ENCODE data around the gene GASK1A. TPM values are rescaled to one million over a fixed set of nuclear protein-coding genes. Genes with fewer than 3 reads are reported as not detected.

Gene GASK1A
- total RNA-seq, 1 donor from 2014 or later: 0.72 TPM

- Mint-ChIP-seq H3K36me3 (ENCODE audit: low read depth, unreplicated experiment) (no peaks in the 10 kb centered on the region), H3K27ac (ENCODE audit: unreplicated experiment) (no peak overlapping the region), H3K4me3 (ENCODE audit: unreplicated experiment) (no peak overlapping the region), H3K27me3 (ENCODE audit: unreplicated experiment) (no peaks in the 10 kb centered on the region), H3K4me1 (ENCODE audit: unreplicated experiment) (no peaks in the 10 kb centered on the region), H3K9me3 (ENCODE audit: unreplicated experiment) (no peaks in the 10 kb centered on the region)
- no peak for DNase-seq (ENCODE audit: low spot score)
- TF ChIP-seq, protein P1, sequence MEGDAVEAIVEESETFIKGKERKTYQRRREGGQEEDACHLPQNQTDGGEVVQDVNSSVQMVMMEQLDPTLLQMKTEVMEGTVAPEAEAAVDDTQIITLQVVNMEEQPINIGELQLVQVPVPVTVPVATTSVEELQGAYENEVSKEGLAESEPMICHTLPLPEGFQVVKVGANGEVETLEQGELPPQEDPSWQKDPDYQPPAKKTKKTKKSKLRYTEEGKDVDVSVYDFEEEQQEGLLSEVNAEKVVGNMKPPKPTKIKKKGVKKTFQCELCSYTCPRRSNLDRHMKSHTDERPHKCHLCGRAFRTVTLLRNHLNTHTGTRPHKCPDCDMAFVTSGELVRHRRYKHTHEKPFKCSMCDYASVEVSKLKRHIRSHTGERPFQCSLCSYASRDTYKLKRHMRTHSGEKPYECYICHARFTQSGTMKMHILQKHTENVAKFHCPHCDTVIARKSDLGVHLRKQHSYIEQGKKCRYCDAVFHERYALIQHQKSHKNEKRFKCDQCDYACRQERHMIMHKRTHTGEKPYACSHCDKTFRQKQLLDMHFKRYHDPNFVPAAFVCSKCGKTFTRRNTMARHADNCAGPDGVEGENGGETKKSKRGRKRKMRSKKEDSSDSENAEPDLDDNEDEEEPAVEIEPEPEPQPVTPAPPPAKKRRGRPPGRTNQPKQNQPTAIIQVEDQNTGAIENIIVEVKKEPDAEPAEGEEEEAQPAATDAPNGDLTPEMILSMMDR (IDR thresholded peaks at IDR 0.05; ENCODE audit: unreplicated experiment): no peak
These were observed 113.9 kb downstream of the GASK1A start for GRCh38 chr3:43093006-43093405.

- Mint-ChIP-seq H3K4me1 (ENCODE audit: unreplicated experiment) (no peaks in the 10 kb centered on the region), H3K27ac (ENCODE audit: unreplicated experiment) (no peak overlapping the region), H3K9me3 (ENCODE audit: unreplicated experiment) (no peaks in the 10 kb centered on the region), H3K4me3 (ENCODE audit: unreplicated experiment) (no peak overlapping the region), H3K36me3 (ENCODE audit: low read depth, unreplicated experiment) (no peaks in the 10 kb centered on the region), H3K27me3 (ENCODE audit: unreplicated experiment) (no peaks in the 10 kb centered on the region)
- DNase-seq (ENCODE audit: low spot score): no peak
- TF ChIP-seq, protein P1 (IDR thresholded peaks at IDR 0.05; ENCODE audit: unreplicated experiment): no peak
These were observed 114.9 kb downstream of the GASK1A start for GRCh38 chr3:43093974-43094373.

DNA sequence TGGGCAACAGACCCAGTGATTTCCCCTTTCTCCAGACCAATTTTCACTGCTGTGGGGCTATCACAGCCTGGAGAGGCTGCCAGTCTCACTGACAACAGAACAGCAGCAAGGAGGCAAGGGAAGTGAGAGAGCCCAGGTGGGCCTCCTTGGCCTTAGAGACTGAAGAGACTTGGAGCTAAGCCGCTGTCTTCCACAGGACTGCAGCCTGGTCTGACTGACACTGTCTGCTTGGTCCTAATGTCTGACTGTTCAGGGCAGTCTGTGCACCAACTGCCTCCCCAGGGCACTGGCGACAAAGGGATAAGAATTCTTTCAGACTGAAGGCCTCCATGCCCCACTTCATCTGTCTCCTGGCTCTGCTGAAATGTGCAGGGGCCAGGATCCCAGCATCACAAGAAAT, 115.3 kb downstream of the GASK1A start:
- Mint-ChIP-seq H3K36me3 (ENCODE audit: low read depth, unreplicated experiment) (no peaks in the 10 kb centered on the region), H3K4me1 (ENCODE audit: unreplicated experiment) (no peaks in the 10 kb centered on the region), H3K4me3 (ENCODE audit: unreplicated experiment) (no peak overlapping the region), H3K27me3 (ENCODE audit: unreplicated experiment) (no peaks in the 10 kb centered on the region), H3K9me3 (ENCODE audit: unreplicated experiment) (no peaks in the 10 kb centered on the region), H3K27ac (ENCODE audit: unreplicated experiment) (no peak overlapping the region)
- DNase-seq (ENCODE audit: low spot score): no peak
- TF ChIP-seq, protein P1 (IDR thresholded peaks at IDR 0.05; ENCODE audit: unreplicated experiment): no peak

- Mint-ChIP-seq H3K4me1 (ENCODE audit: unreplicated experiment) (no peaks in the 10 kb centered on the region), H3K9me3 (ENCODE audit: unreplicated experiment) (no peaks in the 10 kb centered on the region), H3K4me3 (ENCODE audit: unreplicated experiment) (no peak overlapping the region), H3K27ac (ENCODE audit: unreplicated experiment) (no peak overlapping the region), H3K36me3 (ENCODE audit: low read depth, unreplicated experiment) (no peaks in the 10 kb centered on the region), H3K27me3 (ENCODE audit: unreplicated experiment) (no peaks in the 10 kb centered on the region)
- TF ChIP-seq, protein P1 (IDR thresholded peaks at IDR 0.05; ENCODE audit: unreplicated experiment): no peak
- no peak for DNase-seq (ENCODE audit: low spot score)
These were observed 115.7 kb downstream of the GASK1A start for GRCh38 chr3:43094851-43095250.

DNA sequence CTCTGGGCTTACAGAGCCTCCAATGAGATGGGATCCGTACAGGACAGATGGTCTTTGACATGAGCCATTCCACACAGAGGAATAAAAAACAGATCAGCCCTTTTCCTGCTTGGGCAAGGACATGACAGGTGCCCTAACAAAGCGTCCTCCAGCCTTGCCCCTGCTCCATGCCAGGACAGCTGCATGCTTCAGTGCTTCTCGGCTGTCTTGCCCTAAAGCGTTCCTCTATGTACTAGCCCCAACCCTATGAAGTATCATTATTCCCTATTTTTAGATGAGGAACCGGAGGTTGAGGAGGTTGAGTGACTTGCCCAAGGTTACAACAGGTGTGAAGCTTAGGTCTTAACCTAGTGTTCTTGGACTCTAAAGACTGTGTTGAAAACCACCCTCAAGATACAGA, 116.3 kb downstream of the GASK1A start:
- no peaks in the 10 kb centered on the region for H3K36me3 Mint-ChIP-seq (ENCODE audit: low read depth, unreplicated experiment)
- H3K9me3 Mint-ChIP-seq (ENCODE audit: unreplicated experiment): no peaks in the 10 kb centered on the region
- H3K4me3 Mint-ChIP-seq (ENCODE audit: unreplicated experiment): no peak overlapping the region
- TF ChIP-seq, protein P1 (IDR thresholded peaks at IDR 0.05; ENCODE audit: unreplicated experiment): no peak
- no peak for DNase-seq (ENCODE audit: low spot score)
- H3K27me3 Mint-ChIP-seq (ENCODE audit: unreplicated experiment): no peaks in the 10 kb centered on the region
- no peak overlapping the region for H3K27ac Mint-ChIP-seq (ENCODE audit: unreplicated experiment)
- no peaks in the 10 kb centered on the region for H3K4me1 Mint-ChIP-seq (ENCODE audit: unreplicated experiment)
